SU-DHL-6 (cell line): ENCODE results near the gene ATP9B.

Source experiments
- H2AFZ ChIP-seq: fragments of 200-600 bp; sonication (generic); 2 replicates; pipeline ENCODE4 v1.6.1; 2014; ENCODE audit warnings: low read depth, mild to moderate bottlenecking, moderate library complexity, mixed read lengths, antibody characterized with exemption, low read length; ENCODE audit not compliant: severe bottlenecking
- H3F3A ChIP-seq: fragments of 200-600 bp; shearing (Covaris generic); 2 replicates; pipeline ENCODE4 v1.6.0; 2016; ENCODE audit warnings: antibody characterized with exemption, mild to moderate bottlenecking; ENCODE audit not compliant: insufficient read depth
- H3K27ac ChIP-seq: fragments of 200-600 bp; sonication (generic); 2 replicates; pipeline ENCODE4 v1.5.1; 2016; ENCODE audit warnings: low read depth, mild to moderate bottlenecking, low read length, moderate library complexity, mixed read lengths
- H3K27me3 ChIP-seq: fragments of 200-600 bp; sonication (generic), shearing (Covaris generic); 2 replicates; pipeline ENCODE4 v1.6.0; 2014; ENCODE audit warnings: mild to moderate bottlenecking, low read length
- H3K36me3 ChIP-seq: fragments of 200-600 bp; sonication (generic); 2 replicates; pipeline ENCODE4 v1.6.1; 2014; ENCODE audit warnings: mild to moderate bottlenecking, low read length, mixed read lengths
- H3K4me2 ChIP-seq: fragments of 300-600, 200-600 bp; shearing (Covaris generic), sonication (generic); 2 replicates; pipeline ENCODE4 v1.6.0; 2014; ENCODE audit warnings: low read length, low read depth, mild to moderate bottlenecking; ENCODE audit not compliant: poor library complexity, severe bottlenecking
- H3K4me3 ChIP-seq: fragments of 200-600 bp; sonication (generic); 2 replicates; pipeline ENCODE4 v1.5.1; 2014; ENCODE audit warnings: antibody characterized with exemption, low read length, mild to moderate bottlenecking, mixed read lengths; ENCODE audit not compliant: insufficient read depth, poor library complexity, severe bottlenecking
- H3K79me2 ChIP-seq: fragments of 200-600 bp; sonication (generic); 2 replicates; pipeline ENCODE4 v1.6.1; 2014; ENCODE audit warnings: mild to moderate bottlenecking, low read length, moderate library complexity; ENCODE audit not compliant: insufficient read depth
- H3K9ac ChIP-seq: fragments of 200-600 bp; sonication (generic); 2 replicates; pipeline ENCODE4 v1.7.0; 2014; ENCODE audit warnings: mild to moderate bottlenecking, low read length
- H3K9me2 ChIP-seq: fragments of 200-600 bp; sonication (generic); replicated peaks from 2 replicates; pipeline ENCODE4 v1.6.1; 2014; ENCODE audit warnings: low read length; ENCODE audit not compliant: insufficient read depth
- H3K9me3 ChIP-seq: fragments of 200-600 bp; sonication (generic); 2 replicates; pipeline ENCODE4 v1.6.1; 2014; ENCODE audit warnings: low read length, mixed read lengths; ENCODE audit not compliant: insufficient read depth
- H4K20me1 ChIP-seq: fragments of 200-600 bp; sonication (generic); 2 replicates; pipeline ENCODE4 v1.6.1; 2014; ENCODE audit warnings: low read depth, mild to moderate bottlenecking, antibody characterized with exemption, low read length, moderate library complexity, mixed read lengths
- EZH2phosphoT487 ChIP-seq: fragments of 200-600 bp; sonication (generic), shearing (Covaris generic); conservative IDR thresholded peaks from 2 replicates; pipeline ENCODE4 v1.6.1; 2018; ENCODE audit warnings: mild to moderate bottlenecking, antibody characterized with exemption, low read length, moderate library complexity, mixed read lengths
- TF ChIP-seq, protein P1 (sequence below): fragments of 200-600 bp; sonication (generic); IDR thresholded peaks from one replicate; pipeline ENCODE4 v1.5.1; 2017; ENCODE audit warnings: antibody characterized with exemption, mild to moderate bottlenecking, low read length, moderate library complexity; ENCODE audit not compliant: insufficient read depth, poor library complexity, severe bottlenecking

Gene ATP9B

DNA sequence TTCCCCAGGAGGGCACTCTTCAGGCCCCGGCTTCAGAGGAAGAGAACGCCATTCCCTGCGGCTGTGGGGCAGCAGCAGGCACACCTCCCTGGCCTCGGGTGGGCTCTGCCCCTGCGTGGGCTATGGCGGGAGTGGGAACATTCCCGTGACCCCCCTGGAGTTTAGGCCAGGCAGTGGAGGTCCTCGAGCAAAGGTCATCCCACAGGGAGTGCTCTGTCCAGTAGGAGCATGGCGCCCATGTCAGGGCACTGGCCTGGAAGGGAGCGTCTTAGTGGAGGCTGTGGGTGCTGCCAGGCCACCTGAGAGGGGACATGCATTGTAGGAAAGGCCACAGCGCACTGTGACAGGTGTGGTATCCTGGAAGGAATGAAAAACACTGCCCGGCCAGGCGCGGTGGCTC is 317.4 kb downstream of the ATP9B start:
- H4K20me1 ChIP-seq, result no peaks in the 10 kb centered on the region
- H3K4me2 ChIP-seq, result no peak overlapping the region
- H3K27me3 ChIP-seq, result no peaks in the 10 kb centered on the region
- H3F3A ChIP-seq, result no peaks in the 10 kb centered on the region
- no peaks in the 10 kb centered on the region for H3K9me2 ChIP-seq
- H3K9ac ChIP-seq, result no peak overlapping the region
- H3K79me2 ChIP-seq, result no peaks in the 10 kb centered on the region
- no peaks in the 10 kb centered on the region for H3K36me3 ChIP-seq
- H2AFZ ChIP-seq, result no peak overlapping the region
- H3K27ac ChIP-seq, result no peak overlapping the region
- no peaks in the 10 kb centered on the region for H3K9me3 ChIP-seq
- H3K4me3 ChIP-seq, result no peak overlapping the region
- TF ChIP-seq, protein P1, sequence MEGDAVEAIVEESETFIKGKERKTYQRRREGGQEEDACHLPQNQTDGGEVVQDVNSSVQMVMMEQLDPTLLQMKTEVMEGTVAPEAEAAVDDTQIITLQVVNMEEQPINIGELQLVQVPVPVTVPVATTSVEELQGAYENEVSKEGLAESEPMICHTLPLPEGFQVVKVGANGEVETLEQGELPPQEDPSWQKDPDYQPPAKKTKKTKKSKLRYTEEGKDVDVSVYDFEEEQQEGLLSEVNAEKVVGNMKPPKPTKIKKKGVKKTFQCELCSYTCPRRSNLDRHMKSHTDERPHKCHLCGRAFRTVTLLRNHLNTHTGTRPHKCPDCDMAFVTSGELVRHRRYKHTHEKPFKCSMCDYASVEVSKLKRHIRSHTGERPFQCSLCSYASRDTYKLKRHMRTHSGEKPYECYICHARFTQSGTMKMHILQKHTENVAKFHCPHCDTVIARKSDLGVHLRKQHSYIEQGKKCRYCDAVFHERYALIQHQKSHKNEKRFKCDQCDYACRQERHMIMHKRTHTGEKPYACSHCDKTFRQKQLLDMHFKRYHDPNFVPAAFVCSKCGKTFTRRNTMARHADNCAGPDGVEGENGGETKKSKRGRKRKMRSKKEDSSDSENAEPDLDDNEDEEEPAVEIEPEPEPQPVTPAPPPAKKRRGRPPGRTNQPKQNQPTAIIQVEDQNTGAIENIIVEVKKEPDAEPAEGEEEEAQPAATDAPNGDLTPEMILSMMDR, result no peak
- TF ChIP-seq EZH2phosphoT487, result no peak

DNA sequence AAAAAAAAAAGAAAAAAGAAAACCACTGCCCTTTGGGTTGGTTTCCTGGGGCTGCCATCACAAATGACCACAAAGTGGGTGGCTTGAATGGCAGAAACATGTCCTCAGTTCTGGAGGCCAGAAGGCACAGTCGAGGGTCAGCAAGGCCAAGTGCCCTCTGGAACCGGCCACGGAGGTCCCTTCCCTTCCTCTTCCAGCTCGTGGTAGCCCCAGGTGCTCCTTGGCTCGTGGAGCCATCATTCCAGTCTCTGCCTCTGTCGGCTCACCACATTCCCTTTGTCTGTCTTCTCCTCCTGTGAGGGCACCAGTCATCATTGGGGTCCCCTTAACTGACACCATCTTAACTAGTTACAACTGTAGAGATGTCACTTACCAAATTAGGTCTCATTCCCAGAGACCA is 318.0 kb downstream of the ATP9B start:
- TF ChIP-seq, protein P1, result no peak
- TF ChIP-seq EZH2phosphoT487, result no peak
- Histone ChIP-seq H3K9me2 (no peaks in the 10 kb centered on the region), H3F3A (0 out of 2 replicates have a peak, but pooled peaks cover 5% of the 10 kb centered on the region), H3K27ac (no peak overlapping the region), H3K79me2 (no peaks in the 10 kb centered on the region), H3K27me3 (no peaks in the 10 kb centered on the region), H4K20me1 (no peaks in the 10 kb centered on the region), H2AFZ (no peak overlapping the region), H3K36me3 (no peaks in the 10 kb centered on the region), H3K9me3 (no peaks in the 10 kb centered on the region), H3K9ac (no peak overlapping the region), H3K4me3 (no peak overlapping the region), H3K4me2 (no peak overlapping the region)

DNA sequence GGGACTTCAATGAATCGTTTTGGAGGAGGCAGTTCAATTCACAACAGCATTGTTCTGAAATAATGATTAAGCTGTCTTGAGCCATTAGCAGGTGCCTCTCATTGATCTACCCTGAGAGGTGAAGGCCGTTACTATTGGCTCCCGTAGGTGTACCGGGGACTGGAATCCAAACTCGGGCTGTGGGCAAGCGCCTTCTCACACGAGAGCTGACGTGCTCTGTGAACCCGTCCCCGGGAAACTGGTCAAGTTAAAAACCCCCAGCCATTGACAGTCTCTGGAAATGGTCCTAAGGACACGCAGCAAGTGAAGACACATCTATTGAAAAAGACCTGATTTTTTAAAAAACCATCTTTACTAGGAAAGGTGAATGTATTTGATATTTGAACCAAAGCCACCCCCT is 318.4 kb downstream of the ATP9B start:
- Histone ChIP-seq H3K9ac (no peak overlapping the region), H3K9me2 (no peaks in the 10 kb centered on the region), H2AFZ (no peak overlapping the region), H3K4me3 (no peak overlapping the region), H4K20me1 (no peaks in the 10 kb centered on the region), H3K27me3 (no peaks in the 10 kb centered on the region), H3K36me3 (no peaks in the 10 kb centered on the region), H3K79me2 (no peaks in the 10 kb centered on the region), H3K4me2 (no peak overlapping the region), H3K27ac (no peak overlapping the region), H3F3A (peaks cover 8% of the 10 kb centered on the region; the same call in 1 of the 2 replicates), H3K9me3 (no peaks in the 10 kb centered on the region)
- TF ChIP-seq, protein P1, result no peak
- TF ChIP-seq EZH2phosphoT487, result no peak

DNA sequence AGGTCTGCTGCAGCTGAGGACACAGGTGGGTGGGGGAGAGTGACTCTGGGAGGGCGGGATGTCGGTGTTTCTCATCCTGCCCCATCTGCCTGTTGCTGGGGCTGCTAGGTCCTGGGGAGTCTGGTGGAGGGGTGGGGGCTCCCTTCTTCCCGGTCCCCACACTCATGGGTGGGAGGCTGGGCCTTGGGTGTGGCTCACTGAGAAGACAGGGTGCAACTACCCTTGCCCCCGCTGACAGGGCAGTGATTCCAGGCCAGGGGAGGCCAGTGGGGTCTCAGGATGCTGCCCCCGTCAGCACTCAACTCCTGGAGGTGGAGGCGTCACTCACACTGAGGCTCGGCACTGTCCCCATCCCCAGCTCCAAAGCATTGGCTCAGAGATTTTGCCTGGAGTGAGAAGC is 318.8 kb downstream of the ATP9B start:
- H3K27ac ChIP-seq, result no peak overlapping the region
- no peak overlapping the region for H2AFZ ChIP-seq
- H3K79me2 ChIP-seq, result no peaks in the 10 kb centered on the region
- no peak overlapping the region for H3K4me3 ChIP-seq
- H4K20me1 ChIP-seq, result no peaks in the 10 kb centered on the region
- H3K9ac ChIP-seq, result no peak overlapping the region
- no peaks in the 10 kb centered on the region for H3K36me3 ChIP-seq
- no peaks in the 10 kb centered on the region for H3K9me2 ChIP-seq
- no peak for TF ChIP-seq EZH2phosphoT487
- TF ChIP-seq, protein P1, result no peak
- H3K27me3 ChIP-seq, result no peaks in the 10 kb centered on the region
- peaks cover 12% of the 10 kb centered on the region for H3F3A ChIP-seq
- no peak overlapping the region for H3K4me2 ChIP-seq
- no peaks in the 10 kb centered on the region for H3K9me3 ChIP-seq
